HG03354 (cell line): Measurements from ENCODE around the gene ALG12.

Experiments used
- ATAC-seq: cut with Tn5 transposase; IDR thresholded peaks from one replicate; pipeline ENCODE4 v1.9.1; 2021; ENCODE audit warnings: mild to moderate bottlenecking; ENCODE audit not compliant: unreplicated experiment, poor library complexity, severe bottlenecking

ALG12 gene

DNA sequence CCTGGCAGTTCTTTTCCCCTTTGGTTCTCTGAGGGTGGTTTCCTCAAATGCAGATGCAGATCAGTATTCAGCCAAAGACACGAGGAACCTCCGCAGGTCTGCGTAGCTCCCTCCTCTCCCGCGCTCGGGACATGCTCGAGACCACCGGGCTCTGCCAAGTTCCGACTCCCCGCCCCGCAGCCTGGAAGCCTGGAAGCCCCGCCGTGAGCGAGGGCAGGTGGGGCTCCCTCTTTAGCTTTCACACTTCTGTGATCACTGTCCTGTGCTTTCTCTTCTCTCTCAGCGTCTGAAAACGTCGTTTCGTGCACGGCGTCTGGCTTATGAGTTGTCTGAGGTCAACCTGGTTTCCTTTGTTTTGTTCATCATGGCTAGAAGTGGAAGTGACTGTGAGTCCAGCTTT, 38.0 kb downstream of the ALG12 start:
- no peak for ATAC-seq

DNA sequence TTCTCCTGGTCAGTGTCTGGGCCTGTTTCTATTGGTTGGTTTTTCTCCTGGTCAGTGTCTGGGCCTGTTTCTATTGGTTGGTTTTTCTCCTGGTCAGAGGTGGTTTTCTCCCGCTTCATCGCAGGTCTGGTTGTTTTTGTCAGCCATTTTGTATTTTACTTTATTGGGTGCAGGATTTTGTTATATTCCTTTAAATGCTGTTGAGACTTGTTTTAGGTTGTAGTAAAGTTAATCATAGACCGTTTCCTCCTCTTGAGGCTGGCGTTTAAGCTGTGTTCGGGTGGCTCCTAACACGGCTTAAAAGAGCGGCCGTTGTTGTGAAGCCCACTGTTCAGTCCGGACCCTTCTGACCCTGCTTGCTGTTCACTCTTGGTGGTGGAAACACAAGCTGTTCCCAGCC, 38.4 kb downstream of the ALG12 start:
- no peak for ATAC-seq

DNA sequence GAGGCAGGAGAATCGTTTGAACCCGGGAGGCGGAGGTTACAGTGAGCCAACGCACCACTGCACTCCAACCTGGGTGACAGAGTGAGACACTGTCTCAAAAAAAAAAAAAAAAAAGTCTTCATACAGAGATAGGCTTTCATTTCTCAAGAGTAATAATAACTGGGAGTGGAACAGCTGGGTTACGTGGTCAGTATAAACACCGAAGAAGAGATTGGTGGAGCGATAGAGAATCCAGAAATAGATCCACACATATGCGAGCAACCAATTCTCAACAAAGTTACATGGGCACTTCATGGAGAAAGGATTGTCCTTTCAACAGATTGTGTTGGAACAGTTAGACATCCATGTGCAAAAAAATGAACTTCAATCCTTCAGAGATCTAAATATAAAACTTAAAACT, 40.0 kb downstream of the ALG12 start:
- no peak for ATAC-seq

DNA sequence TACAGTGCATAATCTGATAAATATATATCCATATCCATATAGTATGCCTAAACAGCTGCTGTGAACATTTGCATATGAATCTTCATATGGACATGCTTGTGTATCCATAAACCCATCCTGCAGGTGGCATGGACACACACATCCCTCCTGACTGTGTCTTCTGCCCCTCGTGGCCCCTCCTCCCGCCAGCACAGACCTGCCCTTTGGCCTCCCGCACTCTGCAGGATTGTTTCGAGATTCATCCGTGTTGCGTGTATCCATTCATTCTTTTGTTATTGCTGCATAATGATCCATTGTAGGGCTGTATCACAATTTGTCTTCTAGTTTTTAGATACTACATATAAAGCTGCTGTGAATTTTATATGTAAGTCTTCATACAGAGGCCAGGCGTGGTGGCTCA, 40.6 kb downstream of the ALG12 start:
- no peak for ATAC-seq

DNA sequence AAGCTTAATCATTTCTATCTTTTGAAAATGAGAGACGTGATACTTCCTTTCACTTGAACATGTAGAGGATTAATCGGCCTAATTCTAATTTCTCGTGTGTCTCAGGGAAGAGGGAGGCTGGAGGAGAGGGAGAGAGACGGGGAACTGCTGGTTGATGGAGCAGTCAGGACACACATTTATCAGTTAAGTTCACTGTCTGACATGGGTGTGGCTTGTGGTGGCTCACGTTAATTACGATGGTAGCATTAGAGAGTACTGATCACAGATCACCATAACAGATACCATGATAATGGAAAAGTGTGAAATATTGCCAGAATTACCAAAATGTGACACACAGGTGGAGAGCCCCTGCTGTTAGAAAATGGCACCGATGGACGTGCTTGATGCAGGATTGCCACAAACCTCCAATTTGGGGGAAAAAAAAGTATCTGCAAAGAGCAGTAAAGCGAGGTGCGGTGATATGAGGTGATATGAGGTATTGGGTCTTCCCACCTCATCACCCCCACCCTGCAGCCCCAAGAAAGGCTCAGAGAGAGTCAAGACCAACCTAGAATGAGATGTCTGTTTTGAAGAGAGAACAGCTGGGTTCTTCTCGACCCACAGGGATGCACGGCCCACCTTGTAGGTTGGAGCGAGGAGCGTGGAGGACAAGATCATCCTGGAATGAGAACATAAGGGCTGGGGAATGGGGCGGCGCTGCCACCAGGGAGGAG, 44.9 kb downstream of the ALG12 start:
- ATAC-seq, result no peak

DNA sequence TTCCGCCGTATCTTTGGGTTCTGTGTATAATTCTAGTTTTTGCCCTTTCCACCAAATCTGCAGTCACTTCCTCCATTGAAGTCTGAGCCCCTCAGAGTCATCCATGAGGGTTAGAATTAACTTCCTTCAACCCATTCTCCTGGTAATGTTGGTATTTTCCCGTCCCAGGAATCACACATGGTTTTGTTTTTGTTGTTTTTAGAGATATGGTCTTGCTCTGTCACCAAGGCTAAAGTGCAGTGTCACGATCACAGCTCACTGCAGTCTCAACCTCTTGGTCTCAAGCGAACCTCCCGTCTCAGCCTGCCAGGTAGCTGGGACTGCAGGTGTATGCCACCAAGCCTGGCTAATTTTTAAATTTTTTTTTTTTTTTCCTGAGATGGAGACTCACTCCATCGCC, 45.9 kb downstream of the ALG12 start:
- no peak for ATAC-seq

DNA sequence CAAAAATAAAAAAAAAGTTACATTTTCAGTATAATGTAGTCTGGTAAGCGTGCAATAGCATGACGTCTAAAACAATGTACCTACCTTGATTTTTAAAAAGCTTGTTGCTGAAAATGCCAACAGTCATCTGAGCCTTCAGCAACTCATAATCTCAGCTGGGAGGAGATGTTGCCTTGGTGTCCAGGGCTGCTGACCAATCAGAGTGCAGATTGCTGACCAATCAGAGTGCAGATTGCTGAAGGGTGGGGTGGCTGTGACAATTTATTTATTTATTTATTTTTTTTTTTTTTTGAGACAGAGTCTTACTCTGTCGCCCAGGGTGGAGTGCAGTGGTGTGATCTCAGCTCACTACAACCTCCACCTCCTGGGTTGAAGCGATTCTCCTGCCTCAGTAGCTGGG, 46.8 kb downstream of the ALG12 start:
- ATAC-seq, result no peak

DNA sequence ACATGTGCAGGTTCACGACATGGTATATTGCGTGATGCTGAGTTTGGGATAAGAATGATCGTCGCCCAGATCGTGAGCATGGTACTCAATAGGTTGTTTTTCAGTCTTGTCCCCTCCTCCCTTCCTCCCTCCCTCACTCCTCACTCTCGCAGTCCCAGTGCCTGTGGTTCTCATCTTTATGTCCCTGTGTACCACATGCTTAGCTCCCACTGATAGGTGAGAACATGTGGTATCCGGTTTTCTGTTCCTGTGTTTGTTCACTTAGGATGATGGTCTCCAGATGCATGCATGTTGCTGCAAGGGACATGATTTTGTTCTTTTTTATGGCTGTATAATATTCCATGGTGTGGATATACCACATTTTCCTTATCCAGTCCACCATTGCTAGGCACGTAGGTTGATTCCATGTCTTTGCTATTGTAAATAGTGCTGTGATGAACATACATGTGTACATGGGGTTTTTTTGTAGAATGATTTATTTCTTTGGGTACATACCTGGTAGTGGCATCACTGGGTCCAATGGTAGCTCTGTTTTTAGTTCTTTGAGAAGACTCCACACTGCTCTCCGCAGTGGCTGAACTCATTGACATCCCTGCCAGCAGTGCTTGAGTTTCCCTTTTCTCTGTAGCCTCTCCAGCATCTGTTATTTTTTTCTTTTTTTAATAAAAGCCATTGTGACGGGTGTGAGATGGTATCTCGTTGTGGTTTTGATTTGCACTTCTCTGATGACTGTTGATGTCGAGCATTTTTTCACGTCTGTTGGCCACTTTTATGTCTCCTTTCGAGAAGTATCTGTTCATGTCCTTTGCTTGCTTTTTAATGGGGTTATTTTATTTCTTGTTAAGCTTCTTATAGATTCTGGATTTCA, 48.2 kb downstream of the ALG12 start:
- ATAC-seq, result no peak

DNA sequence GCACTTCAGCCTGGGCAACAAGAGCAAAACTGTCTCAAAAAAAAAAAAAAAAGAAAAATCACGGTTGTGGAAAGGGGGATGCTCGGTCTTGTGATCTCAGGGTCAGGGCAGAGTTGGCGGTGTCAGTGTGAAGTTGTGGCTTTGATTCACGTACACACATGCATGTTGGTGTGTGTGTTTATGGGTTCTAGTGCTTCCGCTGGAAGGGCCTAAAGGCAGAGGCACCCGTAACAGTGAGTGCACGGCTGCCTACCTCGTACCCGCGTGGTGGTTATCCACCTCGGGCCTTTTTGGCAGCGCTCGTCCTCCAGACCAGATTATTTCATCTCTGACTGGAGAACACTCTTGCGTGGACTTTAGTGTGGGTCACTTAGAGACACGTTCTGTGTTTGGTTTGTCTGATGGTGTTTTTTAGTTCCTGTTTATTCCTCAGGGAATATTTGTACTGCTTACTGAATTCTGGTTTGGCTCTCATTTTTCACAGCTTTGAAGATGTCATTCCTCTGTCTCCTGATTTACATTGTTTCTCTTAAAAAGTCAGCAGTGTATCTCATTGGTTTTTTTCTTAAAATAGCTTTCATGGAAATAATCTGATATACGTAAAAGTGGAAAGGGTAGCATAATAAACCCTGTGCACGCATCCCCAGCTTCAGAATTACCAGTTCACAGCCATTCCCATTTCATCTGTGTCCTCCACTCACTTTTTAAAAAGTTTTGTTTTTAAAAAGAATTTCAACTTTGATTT, 49.0 kb downstream of the ALG12 start:
- no peak for ATAC-seq

DNA sequence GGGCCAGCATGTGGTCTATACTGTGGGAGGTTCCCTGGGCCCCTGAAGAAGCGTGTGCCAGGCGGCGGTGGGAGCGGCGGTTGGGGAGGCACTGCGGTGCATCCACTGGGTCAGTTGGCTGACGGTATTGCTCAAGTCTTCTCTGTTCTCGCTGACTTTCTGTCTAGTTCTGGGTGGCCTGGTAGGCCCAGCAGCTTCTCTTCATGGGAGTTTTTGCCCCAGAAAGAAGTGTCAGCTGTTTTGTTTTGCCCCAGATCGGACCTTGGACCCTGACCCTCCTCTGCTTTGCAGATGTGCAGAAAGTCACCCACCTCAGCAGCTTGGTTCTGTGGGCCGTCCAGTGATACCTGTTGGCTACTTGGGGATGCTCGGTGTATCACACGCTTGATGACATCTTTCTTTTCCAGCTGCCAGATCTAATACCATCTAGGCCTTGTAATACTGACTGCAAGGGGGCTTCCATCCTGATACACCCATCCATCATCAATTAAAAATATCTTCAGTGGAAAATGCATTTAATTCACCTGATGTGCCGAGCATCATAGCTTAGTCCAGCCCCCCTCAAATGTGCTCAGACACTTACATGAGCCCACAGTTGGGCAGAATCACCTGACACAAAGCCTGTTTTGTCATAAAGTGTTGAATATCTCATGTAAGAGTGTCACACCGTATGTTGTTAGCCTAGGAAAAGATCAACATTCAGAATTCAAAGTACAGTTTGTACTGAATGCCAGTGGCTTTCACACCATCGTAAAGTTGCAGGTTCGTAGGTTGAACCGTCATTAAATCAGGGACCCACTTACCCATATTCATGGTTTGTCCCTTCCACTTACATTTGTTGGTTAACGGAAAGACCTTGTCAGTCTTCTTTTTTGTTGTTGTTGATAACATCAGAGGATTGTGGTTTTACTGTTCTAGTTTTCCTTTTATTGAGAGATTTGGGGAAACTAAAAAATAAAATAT, 50.7 kb downstream of the ALG12 start:
- no peak for ATAC-seq

DNA sequence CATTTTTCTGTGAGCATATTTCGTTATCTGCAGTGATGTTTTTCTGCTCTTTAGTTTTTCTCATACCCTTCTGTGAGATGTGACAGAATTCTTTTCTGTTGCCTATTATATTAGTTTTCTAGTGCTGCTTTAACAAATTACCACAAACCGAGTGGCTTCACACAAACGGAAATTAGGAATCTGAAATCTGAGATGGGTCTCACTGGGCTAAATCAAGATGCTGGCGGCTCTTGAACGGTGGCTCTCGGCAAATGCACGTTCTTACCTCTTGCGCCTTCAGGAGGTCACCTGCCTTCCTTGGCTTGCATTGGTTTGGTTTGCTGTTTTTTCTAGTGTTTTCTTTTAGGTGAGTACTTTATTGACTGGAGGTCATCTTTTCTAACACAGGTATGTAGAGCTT, 51.6 kb downstream of the ALG12 start:
- no peak for ATAC-seq

DNA sequence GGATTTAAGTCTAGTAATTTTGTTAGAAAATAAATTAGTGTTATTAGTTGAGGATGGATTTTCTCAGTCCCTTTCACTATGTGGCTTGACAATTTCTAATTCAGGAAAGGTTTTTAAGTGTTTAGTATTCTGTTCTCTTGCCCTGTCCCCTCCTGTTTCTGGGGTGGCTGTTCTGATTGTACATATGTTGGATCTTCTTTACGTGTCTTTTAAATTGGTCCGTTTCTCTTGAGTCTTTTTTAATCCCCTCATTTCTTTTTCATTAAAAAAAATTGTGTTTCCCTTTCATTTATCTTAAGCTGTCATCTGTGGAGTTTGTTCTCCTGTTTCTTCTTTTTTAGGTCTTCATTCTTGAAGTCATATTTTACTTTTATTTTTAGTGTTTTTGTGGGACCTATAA, 52.1 kb downstream of the ALG12 start:
- ATAC-seq, result no peak

DNA sequence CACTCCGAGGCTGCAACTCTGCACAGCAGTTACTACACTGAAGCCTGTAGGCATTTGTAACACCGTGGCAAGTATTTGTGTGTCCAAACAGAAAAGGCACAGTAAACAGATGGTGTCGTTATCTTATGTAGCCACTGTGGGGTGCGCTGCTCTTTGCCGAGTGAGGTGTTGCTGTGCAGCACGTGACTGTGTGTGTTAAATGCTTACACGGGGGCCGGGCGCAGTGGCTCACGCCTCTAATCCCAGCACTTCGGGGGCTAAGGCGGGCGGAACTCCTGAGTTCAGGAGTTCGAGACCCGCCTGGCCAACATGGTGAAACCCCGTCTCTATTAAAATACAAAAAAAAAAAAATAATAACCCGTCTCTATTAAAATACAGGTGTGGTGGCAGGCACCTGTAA, 53.1 kb downstream of the ALG12 start:
- ATAC-seq, result no peak

DNA sequence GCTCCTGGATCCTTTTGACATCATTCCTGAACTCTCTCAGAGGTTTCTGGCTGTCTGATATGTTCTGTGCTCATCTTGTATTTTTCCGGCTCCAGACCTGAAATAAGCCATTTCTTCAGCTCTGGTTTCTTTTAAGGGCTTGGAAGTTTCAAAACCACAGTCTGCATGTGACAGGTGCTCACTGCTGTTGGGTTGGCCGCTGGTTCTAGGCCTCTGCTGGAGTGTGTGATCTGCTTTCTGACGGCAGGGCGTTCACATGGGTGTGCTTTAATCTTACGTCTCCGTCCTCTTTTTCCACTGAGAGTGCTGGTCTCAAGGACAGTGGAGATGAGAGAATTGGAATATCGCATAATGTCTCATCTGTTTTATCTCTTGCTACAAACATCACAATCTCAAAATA, 54.3 kb downstream of the ALG12 start:
- ATAC-seq, result no peak

DNA sequence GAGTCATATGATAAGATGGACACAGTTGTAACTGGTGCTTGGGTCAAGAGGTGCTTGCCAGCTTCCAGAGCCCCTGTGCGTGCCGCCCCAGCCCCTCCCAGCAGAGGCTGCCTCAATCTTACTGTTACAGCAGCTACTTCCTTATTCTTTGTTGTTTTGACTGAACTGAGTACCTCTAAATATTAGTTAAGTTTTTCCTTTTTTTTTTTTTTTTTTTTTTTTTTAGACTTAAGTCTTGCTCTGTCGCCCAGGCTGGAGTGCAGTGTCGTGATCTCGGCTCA, 55.8 kb downstream of the ALG12 start:
- no peak for ATAC-seq

DNA sequence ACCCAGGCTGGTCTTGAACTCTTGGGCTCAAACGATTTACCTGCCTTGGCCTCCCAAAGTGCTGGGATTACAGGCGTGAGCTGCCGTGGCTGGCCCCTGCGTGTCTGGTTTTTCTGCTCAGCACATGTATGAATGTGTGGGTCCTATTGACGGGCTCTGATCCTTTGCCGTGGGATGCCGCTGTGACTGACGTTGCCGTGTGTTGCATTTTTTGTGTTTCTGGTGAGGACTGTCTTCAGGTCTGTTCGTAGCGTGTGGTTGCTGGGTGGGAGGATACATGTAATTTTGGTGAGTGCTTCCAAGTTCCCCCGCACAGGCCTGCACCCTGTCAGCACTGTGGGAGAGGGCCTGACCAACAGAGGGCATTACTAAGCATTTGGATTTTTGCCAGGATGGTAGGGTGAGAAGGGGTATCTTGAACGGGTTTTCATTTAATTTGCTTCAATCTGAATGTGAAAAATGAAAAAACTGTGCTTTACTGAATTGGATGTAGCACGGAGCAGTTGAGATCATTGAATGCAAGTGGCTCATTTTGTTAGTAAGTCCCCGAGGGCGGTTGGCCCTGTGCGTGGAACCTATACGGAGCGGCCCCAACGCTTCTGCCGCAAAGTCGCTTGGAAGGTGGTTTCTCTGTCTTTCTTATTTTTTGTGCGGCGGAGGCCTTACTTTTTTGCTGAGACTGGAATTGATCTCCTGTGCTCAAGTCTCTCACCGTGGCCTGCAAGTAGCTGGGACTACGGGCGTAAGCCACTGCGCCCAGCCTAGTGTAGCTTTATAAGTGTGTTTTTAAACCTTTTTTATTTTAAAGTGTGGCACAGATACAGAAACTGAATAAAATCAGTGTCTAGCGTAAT, 56.4 kb downstream of the ALG12 start:
- ATAC-seq, result no peak

DNA sequence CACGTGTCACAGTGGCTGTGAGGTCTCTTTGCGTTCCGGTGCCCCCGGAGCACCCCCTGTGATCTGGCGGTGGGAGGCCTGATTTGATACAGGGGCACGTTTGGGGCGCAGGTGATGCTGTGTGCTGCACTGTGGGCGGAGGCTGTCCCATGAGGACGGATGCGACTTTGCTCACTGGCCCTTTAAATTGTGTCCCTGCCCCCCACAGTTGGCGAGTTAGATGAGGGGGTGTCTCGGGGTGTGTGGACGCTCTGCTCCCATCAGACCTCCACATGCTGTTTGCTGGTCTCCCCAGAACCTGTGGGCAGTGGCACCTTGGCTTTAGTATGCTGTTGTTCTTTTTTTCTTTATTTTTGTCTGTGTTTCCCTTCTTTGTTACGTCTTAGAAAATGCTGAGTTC, 59.4 kb downstream of the ALG12 start:
- no peak for ATAC-seq

DNA sequence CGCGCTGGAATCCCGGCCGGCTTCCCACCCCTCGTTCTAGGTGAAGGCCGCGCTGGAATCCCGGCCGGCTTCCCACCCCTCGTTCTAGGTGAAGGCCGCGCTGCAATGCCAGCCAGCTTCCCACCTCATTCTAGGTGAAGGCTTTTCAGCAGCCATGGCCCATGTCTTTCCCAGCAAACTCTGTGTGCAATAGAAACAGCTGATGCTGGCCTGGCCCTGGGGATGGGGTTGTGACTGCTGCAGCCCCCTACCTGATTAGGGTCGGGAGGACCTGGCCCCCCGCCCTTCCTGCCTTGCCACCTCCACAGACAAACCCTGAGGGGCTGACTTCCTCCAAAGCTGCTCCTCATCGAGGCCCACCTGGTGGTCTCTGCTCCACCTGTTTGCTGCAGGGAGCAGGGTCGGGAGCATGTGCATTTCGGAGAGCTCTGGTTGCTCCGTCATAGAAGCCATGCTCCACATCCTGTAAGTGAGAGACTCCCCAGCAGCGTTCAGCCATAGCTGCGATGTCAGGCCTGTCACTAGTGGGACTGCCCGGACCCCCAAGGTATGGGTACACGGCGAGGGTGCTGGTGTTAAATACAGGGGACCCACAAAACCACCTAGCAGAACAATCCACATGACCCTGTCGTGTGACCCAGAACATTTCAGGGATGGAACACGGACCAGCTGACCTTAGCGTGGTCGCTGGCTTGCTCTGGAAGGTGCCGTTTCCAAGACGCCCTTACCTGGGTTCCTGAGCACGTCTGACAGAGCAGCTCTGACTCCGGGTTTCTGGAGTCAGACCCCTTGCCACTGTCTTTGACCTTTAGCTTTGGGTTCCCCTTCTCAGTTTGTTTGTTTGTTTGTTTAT, 61.2 kb downstream of the ALG12 start:
- ATAC-seq, result no peak
